Measurements from ENCODE around the gene MEF2D.

MEF2D gene

DNA sequence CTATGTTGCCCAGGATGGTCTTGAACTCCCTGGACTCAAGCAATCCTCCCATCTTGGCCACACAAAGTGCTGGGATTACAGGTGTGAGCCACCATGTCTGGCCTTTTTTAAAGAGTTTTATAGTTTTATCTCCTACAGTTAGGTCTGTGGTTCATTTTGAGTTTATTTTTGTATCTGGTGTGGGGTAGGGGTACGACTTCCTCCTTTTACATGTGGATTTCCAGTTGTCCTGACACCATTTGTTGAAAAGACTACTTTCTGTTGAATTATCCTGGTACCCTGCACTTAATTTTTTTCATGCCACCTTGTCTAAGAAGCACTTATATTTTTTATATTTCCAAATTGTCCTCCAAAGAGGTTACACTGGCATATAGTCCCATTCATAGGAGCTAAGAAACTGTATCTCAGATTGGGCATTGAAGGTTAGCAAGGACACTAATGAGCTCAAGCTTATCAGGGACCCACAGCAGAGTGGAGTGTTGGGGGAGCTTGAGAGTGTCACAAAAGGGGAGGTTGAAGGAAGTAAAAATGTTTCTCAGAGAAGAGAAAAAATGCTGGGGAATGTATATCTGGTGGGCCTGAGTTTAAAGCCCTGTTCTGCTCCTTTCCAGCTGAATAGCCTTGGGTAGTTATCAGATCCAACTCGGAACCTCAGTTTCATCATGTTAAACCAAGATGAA lies 23.4 kb upstream of the MEF2D start:
- DNase-seq: no peak

DNA sequence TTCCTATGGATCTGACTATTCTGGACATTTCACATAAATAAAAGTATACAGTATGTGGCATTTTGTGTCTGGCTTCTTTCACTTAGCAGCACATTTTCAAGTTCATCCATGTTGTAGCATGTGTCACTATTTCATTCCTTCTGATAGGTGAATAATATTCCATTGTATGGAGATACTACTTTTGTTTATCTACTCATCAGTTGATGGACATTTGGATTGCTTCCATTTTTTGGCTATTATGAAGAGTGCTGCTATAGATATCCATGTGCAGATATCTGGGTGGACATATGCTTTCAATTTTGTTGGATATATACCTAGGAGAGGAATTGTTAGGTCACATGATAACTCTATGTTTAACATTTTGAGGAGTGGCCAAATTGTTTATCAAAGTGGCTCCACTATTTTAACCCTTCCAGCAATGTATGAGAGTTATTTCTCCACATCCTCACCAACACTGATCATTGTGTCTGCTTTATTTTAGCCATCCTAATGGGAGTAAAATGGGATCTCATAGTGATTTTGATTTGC lies 21.9 kb upstream of the MEF2D start:
- DNase-seq: no peak

DNA sequence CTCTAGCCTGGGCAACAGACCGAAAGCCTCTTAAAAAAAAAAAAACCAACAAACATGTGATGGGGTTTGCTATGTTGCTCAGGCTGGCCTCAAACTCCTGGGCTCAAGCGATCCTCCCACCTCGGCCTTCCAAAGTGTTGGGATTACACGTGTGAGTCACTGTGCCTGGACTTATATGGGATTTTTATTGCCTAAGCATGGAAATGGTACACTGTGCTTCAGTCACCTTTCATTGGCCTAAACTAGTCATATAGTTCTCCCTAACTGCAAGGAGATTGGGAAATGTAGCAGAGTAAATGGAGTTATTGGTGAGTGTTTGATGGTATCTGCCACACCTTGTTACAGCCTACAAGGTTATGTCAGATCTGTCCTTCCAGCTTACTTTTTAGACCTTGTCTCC lies 17.2 kb upstream of the MEF2D start:
- DNase-seq: no peak

DNA sequence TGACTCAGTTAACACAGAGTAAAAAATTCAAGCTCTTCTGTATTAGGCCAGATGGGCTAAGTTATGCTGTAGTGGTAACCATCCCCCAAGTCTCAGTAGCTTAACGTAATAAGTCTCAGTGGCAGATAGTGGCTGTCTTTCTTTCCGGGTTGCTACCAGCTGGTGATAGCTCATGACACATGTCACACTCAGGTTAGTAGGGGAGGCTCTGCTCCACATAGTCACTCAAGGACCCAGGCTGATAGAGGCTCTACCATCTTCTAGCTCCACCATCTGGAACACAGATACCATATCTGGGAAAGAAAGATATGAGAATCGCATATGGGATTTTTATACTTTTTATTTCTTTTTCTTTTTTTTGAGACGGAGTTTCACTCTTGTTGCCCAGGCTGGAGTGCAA lies 16.2 kb upstream of the MEF2D start:
- no peak for DNase-seq

DNA sequence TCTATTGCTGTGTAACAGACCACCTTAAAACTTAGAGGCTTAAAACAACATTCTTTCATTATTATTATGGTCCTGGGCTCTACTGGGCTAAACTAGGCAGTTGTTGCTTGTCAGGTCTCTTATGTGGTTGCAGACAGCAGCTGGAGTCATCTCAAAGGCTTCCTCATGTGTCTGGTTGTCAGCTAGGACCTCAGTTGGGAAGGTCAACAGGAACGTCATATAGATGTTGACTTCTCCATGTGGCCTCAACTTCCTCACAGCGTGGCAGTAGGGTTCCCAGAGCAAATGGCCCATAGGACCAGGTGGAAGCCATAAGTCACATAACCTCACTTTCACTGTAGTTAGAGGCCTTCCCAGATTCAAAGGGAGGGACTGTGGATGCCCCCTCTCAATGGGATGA lies 15.4 kb upstream of the MEF2D start:
- no peak for DNase-seq

DNA sequence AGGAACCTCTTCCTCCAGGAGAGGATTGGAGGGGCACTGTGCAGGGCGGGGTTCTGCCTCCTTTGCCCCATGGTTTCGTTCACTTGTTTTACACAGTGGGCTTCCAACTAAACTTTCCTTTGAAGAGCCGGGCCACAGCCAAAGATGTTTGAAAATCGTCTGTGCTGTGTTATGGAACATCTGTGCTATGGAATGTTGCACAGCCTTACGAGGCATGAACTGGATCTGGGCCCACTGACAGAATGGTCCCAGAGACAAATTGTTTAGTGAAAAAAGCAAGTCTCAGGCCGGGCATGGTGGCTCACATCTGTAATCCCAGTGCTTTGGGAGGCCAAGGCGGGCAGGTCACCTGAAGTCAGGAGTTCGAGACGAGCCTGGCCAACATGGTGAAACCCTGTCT lies 12.6 kb upstream of the MEF2D start:
- no peak for DNase-seq

DNA sequence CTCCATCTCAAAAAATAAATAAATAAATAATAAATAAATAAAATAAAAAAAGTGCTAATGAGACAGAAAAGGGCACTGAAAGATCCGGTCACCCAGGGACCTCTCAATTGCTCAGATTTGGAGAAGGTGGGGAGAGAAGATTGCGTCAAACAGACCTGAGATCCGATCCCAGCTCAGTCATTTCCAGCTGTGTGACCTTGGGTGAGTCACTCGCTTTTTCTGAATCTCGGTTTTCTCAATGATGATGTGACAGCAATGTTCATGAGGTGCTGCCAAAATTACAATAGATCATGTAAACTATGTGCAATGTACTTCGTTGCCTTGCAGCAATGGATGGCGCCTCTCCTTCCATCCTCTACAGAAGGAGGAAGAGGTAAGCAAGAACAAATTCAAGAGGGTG lies 11.1 kb upstream of the MEF2D start:
- no peak for DNase-seq

DNA sequence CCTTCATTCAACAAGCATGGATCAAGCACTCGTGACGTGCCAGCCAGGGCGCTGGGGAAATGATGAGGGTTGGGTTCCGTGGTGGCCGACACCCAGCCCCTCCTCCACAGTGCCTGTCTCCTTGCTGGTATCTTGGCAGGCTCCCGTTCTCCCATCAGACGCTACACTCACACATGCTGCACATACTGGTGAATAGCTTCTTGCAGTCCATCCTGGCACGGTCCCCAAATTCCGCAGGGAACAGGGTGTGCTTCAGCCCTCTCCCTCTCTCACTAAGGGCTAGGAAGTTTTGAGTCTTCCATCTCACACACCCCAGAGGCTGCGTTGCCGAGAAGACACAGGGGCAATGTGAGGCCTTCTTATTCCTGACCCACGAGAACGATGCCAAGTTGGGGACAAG lies 10.1 kb upstream of the MEF2D start:
- DNase-seq: no peak

DNA sequence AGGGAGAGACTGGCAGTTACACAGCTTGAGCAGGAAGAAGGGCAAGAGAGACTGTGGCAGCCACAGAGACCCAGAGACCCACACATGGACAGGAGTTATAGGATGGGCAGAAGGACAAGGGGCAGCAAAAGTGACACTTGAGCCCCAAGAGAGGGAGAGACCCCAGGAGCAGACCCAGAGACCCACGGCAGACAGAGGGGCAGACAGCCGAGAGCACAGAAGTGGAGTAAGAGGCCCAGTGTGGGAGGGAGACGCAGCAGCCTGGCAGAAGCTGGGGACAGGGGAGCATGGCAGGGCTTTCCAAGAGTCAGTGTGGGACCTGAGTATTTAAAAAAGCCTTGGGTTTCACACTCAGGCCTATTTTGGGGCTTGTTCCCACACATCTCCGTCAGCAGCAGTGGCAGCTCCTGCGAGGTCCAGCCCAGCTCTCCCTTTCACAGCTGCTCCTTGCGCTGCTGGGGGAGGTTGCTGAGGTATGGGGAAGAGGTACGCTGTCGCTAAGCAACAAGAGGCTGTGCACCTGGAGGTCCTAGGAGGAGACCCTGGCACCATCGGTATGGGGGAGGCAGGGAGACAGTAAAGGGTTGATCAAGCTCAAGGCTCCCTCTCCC lies 9.0 kb upstream of the MEF2D start:
- DNase-seq: no peak

DNA sequence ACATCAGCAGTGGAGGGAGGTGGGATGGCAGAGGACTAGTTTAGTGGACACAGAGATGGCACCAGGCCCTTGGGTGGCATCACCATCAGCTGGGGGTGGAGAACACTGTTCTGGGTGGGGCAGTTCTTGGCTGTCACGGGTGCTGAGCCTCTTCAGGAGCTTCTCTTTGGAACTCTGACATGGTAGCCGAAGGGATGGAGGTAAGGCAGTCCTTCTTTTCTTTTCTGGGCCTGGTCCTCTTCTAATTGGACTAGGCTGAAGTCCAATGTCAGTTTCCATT lies 8.3 kb upstream of the MEF2D start:
- DNase-seq: no peak

DNA sequence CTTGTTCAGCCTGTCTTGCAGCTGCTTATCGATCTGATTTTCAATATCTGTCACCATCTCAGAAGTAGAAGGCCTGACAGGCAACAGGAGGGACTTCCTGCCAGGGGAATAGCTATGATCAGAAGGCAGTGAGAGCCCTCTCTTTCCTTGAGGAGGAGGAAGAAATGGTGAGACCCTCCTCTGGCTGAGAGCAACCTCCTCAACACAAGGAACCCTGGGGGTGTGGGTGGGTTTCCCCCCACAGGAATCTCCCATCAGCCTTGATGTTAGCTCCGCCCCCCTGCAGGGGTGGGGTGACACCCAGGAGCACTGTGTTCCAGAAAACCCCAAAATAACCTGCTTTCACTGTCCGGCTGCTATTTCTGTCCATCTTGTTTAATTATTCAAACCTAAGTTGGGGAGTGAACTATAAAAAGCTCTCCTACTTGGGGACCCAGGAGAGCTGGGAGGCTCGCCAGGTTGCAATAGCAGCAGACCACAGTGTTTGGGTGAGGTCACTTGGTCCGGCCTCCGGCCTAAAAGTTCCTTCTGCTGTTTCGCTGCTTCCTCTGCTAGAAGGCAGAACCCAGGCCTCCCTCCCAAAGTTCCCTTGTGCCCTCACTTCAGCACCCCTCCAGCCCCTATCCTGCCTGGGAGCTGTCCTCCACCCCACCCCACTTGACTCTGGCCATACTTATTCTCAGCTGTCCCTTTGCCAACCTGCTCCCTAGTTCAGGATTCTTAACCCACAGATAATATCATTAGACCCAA lies 7.8 kb upstream of the MEF2D start:
- DNase-seq: peak; percentile 48

DNA sequence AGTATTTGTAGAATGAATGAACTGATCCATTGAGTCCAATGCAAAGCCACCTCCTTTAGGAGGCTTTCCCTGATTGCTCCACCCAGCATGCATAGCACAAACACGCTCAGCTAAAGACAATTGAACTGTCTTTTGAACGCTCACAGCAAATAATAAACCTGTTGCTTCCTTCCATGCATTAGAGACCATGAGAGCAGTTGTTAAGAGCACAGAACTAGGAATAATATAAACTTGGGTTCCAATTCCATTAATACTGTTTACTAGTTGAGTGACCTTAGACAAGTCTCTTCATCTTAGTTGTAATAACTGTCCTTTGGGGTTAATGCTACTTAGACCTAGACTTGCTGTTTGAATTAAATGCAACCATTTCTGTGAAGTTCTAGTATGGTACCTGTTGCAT lies 5.9 kb upstream of the MEF2D start:
- no peak for DNase-seq

DNA sequence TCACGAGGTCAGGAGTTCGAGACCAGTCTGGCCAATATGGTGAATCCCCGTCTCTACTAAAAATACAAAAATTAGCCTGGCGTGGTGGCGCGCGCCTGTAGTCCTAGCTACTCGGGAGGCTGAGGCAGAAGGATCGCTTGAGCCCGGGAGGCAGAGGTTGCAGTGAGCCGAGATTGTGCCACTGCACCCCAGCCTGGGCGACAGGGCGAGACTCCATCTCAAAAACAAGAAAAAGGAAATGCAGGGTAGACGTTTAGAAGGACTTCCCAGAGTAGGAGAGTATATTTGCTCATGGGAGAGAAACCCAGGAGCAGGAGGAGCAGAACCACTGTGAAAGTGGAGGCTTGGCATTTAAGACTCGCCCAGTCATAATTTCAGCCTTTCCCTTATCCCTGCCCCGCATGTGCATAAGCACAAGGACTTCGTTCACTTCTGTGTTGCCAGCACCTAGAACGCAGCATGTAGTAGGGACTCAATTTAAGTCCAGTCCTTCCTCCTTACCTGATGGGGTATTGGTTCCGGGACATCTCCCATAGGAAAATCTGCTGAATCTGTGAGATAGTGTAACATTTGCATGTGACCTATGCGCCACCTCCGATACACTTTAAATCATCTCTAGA lies 5.2 kb upstream of the MEF2D start:
- no peak for DNase-seq

DNA sequence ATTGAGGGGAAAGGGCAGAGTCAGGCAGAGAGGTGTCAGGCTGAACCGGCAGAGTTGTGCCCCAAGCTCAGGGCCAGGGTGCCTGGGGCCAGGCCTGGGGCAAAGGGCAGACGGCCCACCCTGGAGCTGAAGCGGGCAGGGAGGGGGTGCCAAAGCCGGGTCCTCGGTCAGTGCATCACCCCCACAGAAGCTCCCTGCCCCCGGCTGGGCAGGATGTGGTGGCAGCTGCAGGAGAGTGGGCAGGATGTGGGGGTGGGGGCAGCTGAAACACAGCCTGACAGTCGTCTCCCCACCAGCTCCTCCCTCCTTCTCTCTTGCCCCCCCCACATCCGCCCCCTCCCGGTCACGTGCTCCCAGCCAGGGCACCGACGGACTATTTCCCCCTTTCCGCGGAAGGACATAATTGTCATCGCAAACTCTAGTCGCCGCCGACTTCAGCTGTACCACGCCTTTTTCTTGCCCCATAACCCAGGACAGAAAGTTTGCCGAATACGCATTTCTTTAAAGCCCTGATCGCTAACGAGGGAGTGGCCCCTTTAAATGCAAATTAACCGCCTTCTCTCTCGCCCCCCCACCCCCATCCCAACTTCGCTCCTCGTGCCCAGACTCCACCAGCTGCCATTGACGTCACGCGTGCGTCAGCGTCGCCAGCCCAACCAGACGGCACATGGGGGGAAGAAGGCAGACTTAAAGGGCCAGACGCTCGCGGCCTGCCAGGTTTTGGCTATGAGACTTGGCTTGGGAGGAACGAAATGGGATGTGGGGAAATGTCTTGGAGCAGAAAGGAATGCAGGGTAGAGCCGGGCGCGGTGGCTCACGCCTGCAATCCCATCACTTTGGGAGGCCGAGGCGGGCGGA lies 4.5 kb upstream of the MEF2D start:
- peak; percentile 99 for DNase-seq

DNA sequence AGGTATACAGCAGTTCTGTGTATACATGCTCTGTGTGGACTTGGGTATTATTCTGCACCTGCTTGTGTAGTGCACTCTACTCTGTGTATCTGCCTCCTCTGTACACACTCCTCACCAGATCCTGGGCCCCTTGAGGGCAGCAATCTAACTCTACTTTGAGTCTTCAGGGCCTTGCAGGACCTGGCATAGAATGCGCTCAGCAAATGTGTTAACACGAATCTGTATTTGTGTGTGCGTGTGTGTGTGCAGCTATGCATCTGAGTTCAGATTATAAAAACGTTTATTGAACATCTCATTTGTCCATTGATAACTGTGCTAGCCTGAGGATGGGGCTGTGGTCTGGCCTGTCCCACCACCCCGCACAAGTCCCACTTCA lies 3.9 kb upstream of the MEF2D start:
- peak; percentile 46 for DNase-seq

DNA sequence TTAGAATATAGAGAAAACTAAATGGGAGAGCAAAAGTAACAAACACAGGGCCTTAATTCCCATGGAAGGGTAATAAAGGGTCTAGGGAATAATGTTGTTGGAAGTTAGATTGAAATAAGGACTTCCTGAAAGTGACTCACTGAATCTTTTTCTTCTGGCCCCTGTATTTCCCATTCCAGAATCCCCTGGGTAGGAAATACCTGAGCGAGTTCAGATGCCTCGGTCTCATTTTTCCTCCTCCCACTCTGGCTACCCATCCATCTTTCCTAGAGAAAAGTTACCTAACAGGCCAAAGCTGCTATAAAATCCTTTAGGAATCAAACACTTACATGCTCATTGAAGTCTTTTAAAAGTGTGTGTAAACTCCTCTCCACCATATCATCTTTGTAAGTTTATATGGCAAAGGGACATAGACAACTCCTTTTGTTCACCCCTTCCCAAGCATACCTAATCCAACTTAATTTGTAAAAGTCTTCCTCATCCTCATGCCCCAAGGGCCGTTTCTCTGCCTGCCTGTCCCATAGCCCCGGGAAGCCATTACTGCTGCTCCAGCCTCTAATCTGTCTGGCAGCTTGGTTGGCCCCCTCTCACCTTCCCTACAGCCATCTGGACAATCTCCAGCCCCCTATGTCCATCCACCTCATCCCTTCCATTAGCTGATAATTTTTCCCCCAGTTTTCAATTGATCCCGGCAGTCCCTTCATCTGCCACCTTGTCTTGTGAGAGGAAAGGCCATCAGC lies 3.3 kb upstream of the MEF2D start:
- no peak for DNase-seq

DNA sequence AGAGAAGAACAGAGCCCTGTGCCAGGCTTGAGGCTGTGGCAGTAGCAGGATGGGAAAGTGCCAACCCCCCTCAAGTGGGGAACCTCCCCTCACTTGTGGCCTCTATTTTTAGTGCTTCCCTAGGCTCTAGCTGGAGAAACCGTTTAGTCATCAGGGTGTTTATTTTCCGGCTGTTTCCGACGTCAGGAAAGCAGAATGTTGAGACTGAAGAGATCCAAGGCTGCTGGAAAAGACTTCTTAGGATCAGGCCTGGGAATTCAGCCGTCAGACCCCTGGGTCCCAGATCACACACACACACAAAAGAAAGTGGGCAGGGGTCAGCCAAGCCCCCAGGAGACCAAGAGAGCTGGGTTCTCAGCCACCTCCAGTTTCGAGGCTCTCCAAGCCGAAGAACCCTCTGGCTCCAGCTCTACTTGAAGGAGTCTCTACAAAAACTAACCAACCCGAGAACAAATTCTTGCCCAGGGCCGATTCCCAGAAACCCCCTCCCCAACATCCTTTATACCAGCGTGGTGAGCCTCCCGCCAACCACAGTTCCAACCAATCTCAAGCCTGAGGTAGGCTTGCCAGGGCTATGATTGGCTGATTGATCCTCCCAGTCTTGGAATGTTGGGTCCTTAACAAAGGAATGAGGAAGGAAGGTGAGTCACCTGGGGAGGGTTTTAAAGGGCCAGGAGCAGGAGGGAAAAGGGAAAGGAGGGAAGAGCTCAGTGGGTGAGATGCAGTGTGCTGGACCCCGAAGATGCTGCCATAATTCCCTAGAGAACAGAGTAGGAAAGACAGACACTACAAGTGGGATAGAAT lies 2.5 kb upstream of the MEF2D start:
- DNase-seq: no peak

DNA sequence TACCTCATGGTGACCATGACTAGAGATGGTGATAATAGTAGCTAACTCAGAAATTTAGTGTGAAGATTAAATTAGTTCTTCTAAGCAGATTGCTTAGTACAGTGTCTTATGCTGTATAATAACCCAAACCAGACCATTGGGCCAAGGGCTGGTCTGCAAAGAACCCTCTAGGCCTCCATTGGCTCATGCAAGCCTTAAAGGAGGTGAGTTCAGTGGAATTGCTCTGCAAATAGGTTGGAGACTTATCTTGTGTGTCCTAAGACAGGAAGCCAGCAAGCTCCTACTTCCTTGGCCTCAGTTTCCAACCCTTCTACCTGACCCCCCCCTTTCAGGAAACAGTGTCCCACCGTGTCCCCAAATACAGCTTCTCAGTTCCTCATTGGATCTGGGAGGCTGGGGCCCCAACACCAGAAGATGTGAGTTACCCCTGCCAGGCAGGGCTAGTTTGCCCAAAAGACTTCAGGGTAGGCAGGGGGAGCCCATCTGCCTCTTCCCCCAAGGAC lies 1.9 kb upstream of the MEF2D start:
- DNase-seq: no peak

DNA sequence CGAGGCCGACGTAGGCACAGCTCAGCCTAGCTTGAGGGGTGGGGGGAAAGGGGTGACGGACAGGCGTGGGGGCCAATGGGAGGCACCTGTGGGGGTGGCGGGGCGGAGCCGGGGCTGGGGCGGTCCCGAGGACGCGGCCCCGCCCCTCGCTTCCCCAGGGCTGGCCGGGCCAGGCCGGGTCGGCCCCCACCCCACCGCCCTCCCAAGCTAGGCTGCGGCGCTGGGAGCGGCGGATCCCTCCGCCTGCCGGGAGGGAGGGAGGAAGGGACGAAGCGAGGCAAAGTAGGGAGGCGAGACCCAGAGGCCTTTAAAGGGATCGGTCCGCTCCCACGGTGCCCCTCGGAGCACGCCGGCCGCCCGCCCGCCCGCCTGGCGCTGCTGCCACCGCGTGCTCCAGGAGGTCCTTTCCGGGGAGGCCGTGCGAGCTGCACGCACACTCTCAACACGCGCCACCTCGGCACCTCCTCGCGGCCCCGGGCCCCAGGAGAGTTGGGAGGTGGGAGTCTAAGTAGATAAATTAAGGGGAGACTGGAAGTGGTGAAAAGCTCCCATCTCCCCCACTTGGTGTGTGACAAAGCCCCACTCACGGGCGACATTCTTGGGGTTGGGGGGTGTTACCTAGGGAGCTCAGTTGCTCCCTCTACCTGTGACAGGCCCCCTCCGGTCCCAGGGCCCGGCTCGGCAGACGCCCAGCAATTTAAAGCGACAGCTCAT lies 375 bp upstream of the MEF2D start:
- peak; percentile 93 for DNase-seq

DNA sequence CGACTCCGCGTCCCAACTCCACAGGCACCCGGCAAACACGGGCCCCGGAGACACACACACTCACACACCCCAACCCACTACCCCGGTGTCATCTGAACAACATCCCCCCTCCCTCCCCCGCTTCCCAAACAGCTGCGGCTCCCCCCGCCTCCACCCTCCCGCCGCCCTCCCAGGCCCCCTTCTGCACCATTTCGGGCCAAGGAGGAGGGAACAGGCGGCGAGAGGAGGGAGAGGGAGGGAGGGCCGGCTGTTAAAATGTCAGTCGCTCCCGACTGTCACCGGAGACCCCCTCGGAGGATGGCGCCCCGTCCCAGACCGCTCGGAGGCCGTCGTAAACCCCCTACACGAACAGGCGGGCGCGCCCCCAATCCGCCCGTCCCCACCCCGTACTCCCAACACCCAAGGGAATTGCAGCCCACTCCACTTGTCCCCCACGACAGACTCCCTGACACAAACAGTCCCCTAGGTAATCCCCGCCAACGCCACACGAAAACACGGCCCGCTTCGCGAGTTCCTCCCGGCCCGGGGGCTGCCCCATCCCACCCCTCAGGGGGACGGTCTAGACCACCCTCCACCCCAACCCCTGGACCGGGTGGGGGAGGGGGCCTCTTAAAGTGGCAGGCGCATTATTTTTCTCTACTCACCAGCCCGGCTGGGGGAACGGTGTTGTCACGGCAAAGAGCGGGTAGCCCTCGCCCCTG lies 583 bp downstream of the MEF2D start:
- peak; percentile 58 for DNase-seq

All from CD4-positive, alpha-beta T cell treated with Interleukin-21 for 1 hour (primary cell).